Measurements from ENCODE around the gene ME2. TPM values are rescaled to one million over a fixed set of nuclear protein-coding genes. Genes with fewer than 3 reads are reported as not detected.

The ME2 gene
- total RNA-seq, 1 experiment from 2014 or later = 49.4 TPM

DNA sequence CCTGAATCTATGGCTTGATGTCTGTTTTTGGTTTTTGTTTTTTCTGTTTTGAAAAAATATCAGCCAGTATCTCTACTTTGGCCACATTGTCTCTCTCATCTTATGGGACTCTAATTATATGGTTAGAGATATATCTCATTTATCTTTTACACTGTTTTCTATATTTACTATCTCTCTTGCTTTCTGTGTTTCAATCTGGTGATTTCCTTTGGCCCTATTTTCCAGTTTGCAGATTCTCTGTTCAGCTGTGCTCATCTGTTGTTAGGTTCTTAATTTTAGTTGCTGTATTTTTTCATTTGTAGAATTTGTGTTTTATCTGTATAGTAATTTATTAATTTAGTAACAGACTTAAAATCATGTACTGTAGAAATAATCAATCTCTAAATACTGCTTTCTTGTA, 47.6 kb downstream of the ME2 start:
- Histone ChIP-seq H3K14ac (ENCODE audit: insufficient read depth, low read length) (no peak overlapping the region), H2AFZ (ENCODE audit: low read length) (no peak overlapping the region), H2AK5ac (ENCODE audit: insufficient read length, low read length) (no peak overlapping the region), H4K91ac (ENCODE audit: insufficient read length, low read depth, low read length) (no peak overlapping the region), H3K27me3 (ENCODE audit: insufficient read depth, low read length) (no peaks in the 10 kb centered on the region), H2BK20ac (ENCODE audit: low read depth, low read length, poor library complexity, severe bottlenecking) (no peak overlapping the region), H4K20me1 (ENCODE audit: control insufficient read depth, insufficient read depth, insufficient read length) (no peaks in the 10 kb centered on the region), H3K9ac (ENCODE audit: extremely low read depth, insufficient read length, low read length) (no peak overlapping the region), H3K4me1 (ENCODE audit: insufficient read depth, low read length) (no peaks in the 10 kb centered on the region), H2BK12ac (ENCODE audit: insufficient read length, low read depth, low read length) (no peak overlapping the region), H3K79me1 (ENCODE audit: insufficient read depth, low read depth, low read length, poor library complexity, severe bottlenecking) (no peaks in the 10 kb centered on the region), H2BK120ac (ENCODE audit: low read depth, low read length, poor library complexity, severe bottlenecking) (no peak overlapping the region), H3K56ac (ENCODE audit: insufficient read length, low read depth, low read length) (no peak overlapping the region), H4K5ac (ENCODE audit: insufficient read length, low read depth, low read length) (no peak overlapping the region), H3K27ac (ENCODE audit: insufficient read length, low read depth, low read length) (no peak overlapping the region), H3K23me2 (ENCODE audit: insufficient read length, low read depth, low read length, poor library complexity, severe bottlenecking) (no peaks in the 10 kb centered on the region), H4K8ac (replicated peaks; ENCODE audit: insufficient read length, low read depth, low read length) (no peak overlapping the region), H3K23ac (ENCODE audit: insufficient read length, low read depth, low read length) (no peak overlapping the region), H3K9me3 (ENCODE audit: control insufficient read depth, low read depth, low read length) (no peaks in the 10 kb centered on the region), H3T11ph (ENCODE audit: low read length) (no peak overlapping the region), H2BK5ac (ENCODE audit: insufficient read length, low read length) (no peak overlapping the region), H3K4ac (ENCODE audit: low read depth, low read length) (no peak overlapping the region), H3K18ac (ENCODE audit: insufficient read length, low read depth, low read length) (no peak overlapping the region), H3K79me2 (ENCODE audit: insufficient read depth, low read length) (no peaks in the 10 kb centered on the region), H2BK15ac (ENCODE audit: low read depth, low read length) (no peak overlapping the region), H3K4me2 (ENCODE audit: insufficient read depth, insufficient read length, low read length) (no peak overlapping the region)
- Mint-ChIP-seq H3K9me3 (peaks cover 20% of the 10 kb centered on the region in 2 experiments), H3K4me1 (no peaks in the 10 kb centered on the region), H3K36me3 (ENCODE audit: insufficient read depth in 1 of 3, low read depth in 3 of 3) (peaks cover 51 to 76% (median 76%) of the 10 kb centered on the region in 3 experiments), H3K27me3 (ENCODE audit: low read depth) (no peaks in the 10 kb centered on the region), H3K27ac (no peak overlapping the region), H3K4me3 (no peak overlapping the region)
- no peak for TF ChIP-seq CTCF (conservative IDR thresholded peaks at IDR 0.05)
- no peak for DNase-seq

Measured in H9 (cell line).